Eye (tissue), 1 donor: ENCODE data around the gene PDE6B.
"Not testable (repeated sequence)": the region's sequence is repeated elsewhere in the genome, so short reads cannot be mapped to it uniquely, and the experiment has no call there.

Source experiments
- DNase-seq: peaks from one replicate; pipeline ENCODE4 v3.0.0-alpha.2; 2015

Gene PDE6B

GRCh38 chr4:657338-657833, 32.0 kb downstream of the PDE6B start:
- DNase-seq, result no peak

GRCh38 chr4:657834-658667, 32.7 kb downstream of the PDE6B start:
- peak; percentile 74 for DNase-seq

- no peak for DNase-seq
Observed at GRCh38 chr4:658681-659667, 33.6 kb downstream of the PDE6B start.

- no peak for DNase-seq
Observed at GRCh38 chr4:659851-660250, 34.5 kb downstream of the PDE6B start.

- DNase-seq, result no peak
Observed at GRCh38 chr4:660401-660800, 35.0 kb downstream of the PDE6B start.

GRCh38 chr4:661231-661630, 35.9 kb downstream of the PDE6B start:
- no peak for DNase-seq

- peak; percentile 0 for DNase-seq
Observed at GRCh38 chr4:661881-662761, 36.7 kb downstream of the PDE6B start.

- DNase-seq, result no peak
Observed at GRCh38 chr4:663046-663437, 37.7 kb downstream of the PDE6B start.

GRCh38 chr4:663438-664428, 38.4 kb downstream of the PDE6B start:
- DNase-seq, result peak; percentile 83

- DNase-seq, result no peak
Observed at GRCh38 chr4:664713-665231, 39.4 kb downstream of the PDE6B start.

GRCh38 chr4:665381-665750, 40.0 kb downstream of the PDE6B start:
- no peak for DNase-seq

- DNase-seq, result peak; percentile 0
Observed at GRCh38 chr4:665751-666435, 40.5 kb downstream of the PDE6B start.

- DNase-seq, result no peak
Observed at GRCh38 chr4:666436-666810, 41.0 kb downstream of the PDE6B start.

GRCh38 chr4:666822-667544, 41.6 kb downstream of the PDE6B start:
- DNase-seq, result peak; percentile 0

GRCh38 chr4:667545-667925, 42.2 kb downstream of the PDE6B start:
- no peak for DNase-seq

GRCh38 chr4:668219-668618, 42.8 kb downstream of the PDE6B start:
- DNase-seq, result not testable (repeated sequence)

- not testable (repeated sequence) for DNase-seq
Observed at GRCh38 chr4:669806-670559, 44.6 kb downstream of the PDE6B start.

- DNase-seq, result no peak
Observed at GRCh38 chr4:671769-672168, 46.4 kb downstream of the PDE6B start.
